H1 (cell line): ENCODE measurements around the gene VPS18. TPM values are rescaled to one million over a fixed set of nuclear protein-coding genes. Genes with fewer than 3 reads are reported as not detected.

Source experiments
- CEBPB ChIP-seq: IDR thresholded peaks from 2 replicates; pipeline ENCODE4 v1.6.1; 2012; ENCODE audit warnings: low read depth, low read length
- CREB1 ChIP-seq: IDR thresholded peaks from 2 replicates; pipeline ENCODE4 v1.6.1; 2012; ENCODE audit warnings: inconsistent platforms
- FOSL1 ChIP-seq: IDR thresholded peaks from 2 replicates; pipeline ENCODE4 v1.6.1; 2011; ENCODE audit warnings: mild to moderate bottlenecking, low read depth, low read length, moderate library complexity; ENCODE audit not compliant: insufficient read depth
- GABPA ChIP-seq: IDR thresholded peaks from 2 replicates; pipeline ENCODE4 v1.6.1; 2011; ENCODE audit warnings: mild to moderate bottlenecking, low read length, moderate library complexity, borderline replicate concordance; ENCODE audit not compliant: insufficient read depth
- HDAC2 ChIP-seq, 2 experiments: fragments of 300-600 bp in 1 of 2; sonication (generic) in 1 of 2; IDR thresholded peaks; 2 replicates each; pipeline ENCODE4 v1.6.1; 2011 to 2012; ENCODE audit warnings: low read depth in 2 of 2, low read length in 2 of 2, mild to moderate bottlenecking in 2 of 2, moderate library complexity in 2 of 2, borderline replicate concordance in 1 of 2, inconsistent platforms in 1 of 2
- KDM5A ChIP-seq: fragments of 200-600 bp; IDR thresholded peaks from 2 replicates; pipeline ENCODE4 v1.7.1; 2012; ENCODE audit warnings: mild to moderate bottlenecking, low read length, inconsistent platforms, mixed read lengths
- NANOG ChIP-seq: IDR thresholded peaks from 2 replicates; pipeline ENCODE4 v1.6.1; 2011; ENCODE audit warnings: low read length, low read depth, mild to moderate bottlenecking, inconsistent platforms; ENCODE audit not compliant: insufficient read depth, poor library complexity, severe bottlenecking
- POLR2AphosphoS5 ChIP-seq: IDR thresholded peaks from 2 replicates; pipeline ENCODE4 v1.6.1; 2011; ENCODE audit warnings: low read depth, low read length
- POU5F1 ChIP-seq: IDR thresholded peaks from 2 replicates; pipeline ENCODE4 v1.6.1; 2011; ENCODE audit warnings: low read depth, mild to moderate bottlenecking, low read length, moderate library complexity
- RAD21 ChIP-seq, 2 experiments: IDR thresholded peaks in 1 of 2; conservative IDR thresholded peaks in 1 of 2; 2 replicates each; pipeline ENCODE4 v1.6.1; 2011; ENCODE audit warnings: low read depth in 2 of 2, low read length in 2 of 2, improper control_type of control experiment in 1 of 2, inconsistent platforms in 1 of 2, mild to moderate bottlenecking in 1 of 2, moderate library complexity in 1 of 2
- SP2 ChIP-seq: IDR thresholded peaks from 2 replicates; pipeline ENCODE4 v1.6.1; 2012; ENCODE audit warnings: mild to moderate bottlenecking, low read length, inconsistent platforms
- SUZ12 ChIP-seq: fragments of 200-600 bp; sonication (generic); IDR thresholded peaks from 2 replicates; pipeline ENCODE4 v1.6.1; 2012; ENCODE audit warnings: mild to moderate bottlenecking, inconsistent platforms, low read length, moderate library complexity, mixed read lengths
- TAF7 ChIP-seq: optimal IDR thresholded peaks from 2 replicates; pipeline ENCODE3; 2011; ENCODE audit warnings: low read depth, mild to moderate bottlenecking, inconsistent platforms, low read length, moderate library complexity, borderline replicate concordance
- TCF12 ChIP-seq: IDR thresholded peaks from 2 replicates; pipeline ENCODE4 v1.6.1; 2011; ENCODE audit warnings: low read depth, mild to moderate bottlenecking, low read length
- TEAD4 ChIP-seq: IDR thresholded peaks from 2 replicates; pipeline ENCODE4 v1.6.1; 2012; ENCODE audit warnings: low read depth, low read length, inconsistent platforms, mixed read lengths
- YY1 ChIP-seq: IDR thresholded peaks from 2 replicates; pipeline ENCODE4 v1.6.1; 2011; ENCODE audit warnings: low read depth, mild to moderate bottlenecking, low read length
- polyA plus RNA-seq, 7 experiments: library from polyadenylated mRNA; depleted of rRNA in 3 of 7; stranded (reverse) in 5 of 7; unstranded in 2 of 7; fragments of >200 nt in 5 of 7; fragments of 200-250 nt in 2 of 7; gene quantifications; 1 replicate in 5 of 7; 2 replicates in 1 of 7; 4 replicates in 1 of 7; pipeline versions ENCODE4 v1.2.1 to v1.2.3, GENCODE V29; 2011 to 2013; ENCODE audit warnings: missing spikeins in 2 of 7, mixed read lengths in 2 of 7
- total RNA-seq: library from RNA; stranded (reverse); fragmentation: NEBNext Ultra II Directional; extraction: Animal tissue kit (Norgen Biotek cat#: 25700); gene quantifications from 2 replicates; pipeline ENCODE4 v1.2.1, GENCODE V29; 2021
- TF ChIP-seq, protein P1 (sequence below): IDR thresholded peaks from 2 replicates; pipeline ENCODE4 v1.6.1; 2012; ENCODE audit warnings: inconsistent platforms
- TF ChIP-seq, protein P2 (sequence below): IDR thresholded peaks from 2 replicates; pipeline ENCODE4 v1.6.1; 2012; ENCODE audit warnings: inconsistent platforms

Gene VPS18
- total and polyA plus RNA-seq, 2 of the 8 experiments (the other 6 are each of a cell fraction or from before 2014, with no cell fraction given) = 28.9 to 32.7 TPM

DNA sequence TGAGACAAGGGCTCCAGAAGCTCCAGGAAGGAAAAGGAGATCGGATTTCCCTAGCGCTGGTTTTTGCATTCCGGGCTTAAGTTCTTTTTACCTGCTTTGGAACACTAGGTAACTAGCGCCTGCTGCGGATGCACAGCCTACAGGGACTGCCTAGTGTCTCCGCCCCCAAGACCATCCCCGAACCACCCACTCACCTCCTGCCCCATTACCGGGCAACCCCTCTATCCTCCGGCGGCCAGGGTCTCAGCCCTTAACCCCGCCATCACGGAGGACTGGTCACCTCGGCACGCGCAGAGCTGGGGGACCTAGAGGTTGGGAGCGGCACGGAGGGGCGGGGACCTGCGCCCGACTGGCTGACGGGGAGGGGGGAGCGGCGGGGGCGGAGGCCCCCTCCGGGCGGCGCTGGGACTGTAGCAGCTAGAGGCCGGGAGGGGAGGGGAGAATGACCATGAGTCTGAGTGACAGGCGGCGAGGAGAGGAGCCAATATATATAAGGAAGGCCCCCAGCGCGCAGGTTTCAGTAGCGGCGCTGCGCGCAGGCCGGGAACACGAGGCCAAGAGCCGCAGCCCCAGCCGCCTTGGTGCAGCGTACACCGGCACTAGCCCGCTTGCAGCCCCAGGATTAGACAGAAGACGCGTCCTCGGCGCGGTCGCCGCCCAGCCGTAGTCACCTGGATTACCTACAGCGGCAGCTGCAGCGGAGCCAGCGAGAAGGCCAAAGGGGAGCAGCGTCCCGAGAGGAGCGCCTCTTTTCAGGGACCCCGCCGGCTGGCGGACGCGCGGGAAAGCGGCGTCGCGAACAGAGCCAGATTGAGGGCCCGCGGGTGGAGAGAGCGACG lies 34.8 kb downstream of the VPS18 start, which contains the start of gene DLL4 (continued):
- TF ChIP-seq KDM5A = no peak
- TF ChIP-seq YY1 = no peak
- no peak; the same call in 1 of the 2 replicates for TF ChIP-seq SUZ12
- TF ChIP-seq NANOG = no peak
- TF ChIP-seq GABPA = no peak
- TF ChIP-seq POU5F1 = no peak
- TF ChIP-seq RAD21 (IDR thresholded peaks at IDR 0.05 in 1 of 2, conservative IDR thresholded peaks at IDR 0.05 in 1 of 2; ENCODE audit: low read depth in 2 of 2, low read length in 2 of 2) = no peak
- no peak for TF ChIP-seq SP2
- TF ChIP-seq, protein P1, sequence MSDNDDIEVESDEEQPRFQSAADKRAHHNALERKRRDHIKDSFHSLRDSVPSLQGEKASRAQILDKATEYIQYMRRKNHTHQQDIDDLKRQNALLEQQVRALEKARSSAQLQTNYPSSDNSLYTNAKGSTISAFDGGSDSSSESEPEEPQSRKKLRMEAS = peak; percentile 92
- no peak for TF ChIP-seq TAF7
- TF ChIP-seq HDAC2 (IDR thresholded peaks at IDR 0.05; ENCODE audit: borderline replicate concordance in 1 of 2, low read depth in 2 of 2, low read length in 2 of 2) = peak in 1 of 2 experiments; percentile 89; a peak in 1 of 4 replicates
- no peak for TF ChIP-seq CEBPB
- TF ChIP-seq, protein P2, sequence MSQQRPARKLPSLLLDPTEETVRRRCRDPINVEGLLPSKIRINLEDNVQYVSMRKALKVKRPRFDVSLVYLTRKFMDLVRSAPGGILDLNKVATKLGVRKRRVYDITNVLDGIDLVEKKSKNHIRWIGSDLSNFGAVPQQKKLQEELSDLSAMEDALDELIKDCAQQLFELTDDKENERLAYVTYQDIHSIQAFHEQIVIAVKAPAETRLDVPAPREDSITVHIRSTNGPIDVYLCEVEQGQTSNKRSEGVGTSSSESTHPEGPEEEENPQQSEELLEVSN = peak; percentile 72
- TF ChIP-seq POLR2AphosphoS5 = peak; percentile 56
- TF ChIP-seq TEAD4 = no peak
- TF ChIP-seq FOSL1 = no peak
- no peak for TF ChIP-seq TCF12
- TF ChIP-seq CREB1 = 0 out of 2 replicates have a peak, but pooled peaks have one; percentile 16
